HG03066 (cell line): ENCODE results near the gene FBXO24.
A peak's percentile ranks its signal among the peaks of the same experiment; 100 is the strongest.

Source experiments
- ATAC-seq: cut with Tn5 transposase; IDR thresholded peaks from one replicate; pipeline ENCODE4 v1.9.1; 2021; ENCODE audit warnings: low read depth; ENCODE audit not compliant: unreplicated experiment

FBXO24 gene

DNA sequence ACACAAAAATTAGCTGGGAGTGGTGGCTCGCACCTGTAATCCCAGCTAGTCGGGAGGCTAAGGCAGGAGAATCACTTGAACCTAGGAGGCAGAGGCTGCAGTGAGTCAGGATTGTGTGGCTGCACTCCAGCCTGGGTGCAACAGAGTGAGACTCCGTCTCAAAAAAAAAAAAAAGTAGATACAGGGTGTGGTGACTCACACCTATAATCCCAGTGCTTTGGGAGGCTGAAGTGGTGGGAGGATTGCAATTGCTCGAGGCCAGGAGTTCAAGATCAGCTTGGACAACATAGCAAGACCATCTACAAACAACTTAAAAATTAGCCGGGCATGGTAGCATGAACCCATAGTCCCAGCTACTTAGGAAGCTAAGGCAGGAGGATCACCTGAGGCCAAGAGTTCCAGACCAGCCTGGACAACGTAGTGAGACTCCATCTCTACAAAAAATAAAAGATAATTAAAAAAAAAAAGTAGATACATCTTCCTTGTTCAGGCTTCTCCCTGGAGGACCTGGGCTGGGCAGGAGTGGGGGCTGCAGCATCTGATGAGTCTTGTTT is 28.3 kb downstream of the FBXO24 start:
- ATAC-seq = no peak

DNA sequence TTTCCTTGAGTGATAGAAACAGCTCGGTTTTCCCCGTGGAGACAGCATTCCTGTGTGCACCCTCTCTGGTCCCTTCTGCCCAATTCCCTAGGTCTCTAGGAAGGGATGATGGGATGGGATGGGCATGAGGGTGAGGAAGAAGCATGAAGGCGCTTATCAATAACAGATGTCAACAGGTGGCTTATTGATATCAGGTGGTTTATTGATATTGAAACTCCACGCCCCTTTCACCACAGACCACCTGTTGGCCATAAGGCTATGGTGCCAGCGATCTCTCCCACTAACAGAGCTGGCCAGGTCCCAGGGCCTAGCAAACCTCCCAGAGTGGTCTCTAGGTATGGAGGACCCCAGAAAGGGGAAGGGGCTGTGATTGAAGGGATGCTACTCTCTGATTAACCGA is 34.1 kb downstream of the FBXO24 start:
- no peak for ATAC-seq

DNA sequence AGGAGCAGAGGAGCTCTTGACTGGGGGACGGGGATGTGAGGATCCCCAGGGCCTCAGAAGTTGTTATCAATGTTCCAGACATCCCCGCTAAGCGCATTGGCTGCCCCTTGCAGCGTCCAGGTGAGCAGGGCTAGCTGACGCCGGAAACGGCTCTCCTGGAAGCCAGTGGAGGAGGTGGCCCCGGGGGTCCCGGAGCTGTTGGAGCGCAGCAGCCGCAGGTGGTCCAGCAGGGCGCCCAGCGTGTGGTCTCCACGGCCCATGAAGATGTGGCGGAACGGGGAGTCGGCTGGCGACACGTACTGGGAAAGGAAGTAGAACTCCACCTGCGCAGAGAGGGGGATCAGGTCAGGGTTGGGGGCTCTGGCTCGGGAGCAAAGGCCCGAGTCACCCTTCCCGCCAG is 34.7 kb downstream of the FBXO24 start:
- ATAC-seq = no peak

DNA sequence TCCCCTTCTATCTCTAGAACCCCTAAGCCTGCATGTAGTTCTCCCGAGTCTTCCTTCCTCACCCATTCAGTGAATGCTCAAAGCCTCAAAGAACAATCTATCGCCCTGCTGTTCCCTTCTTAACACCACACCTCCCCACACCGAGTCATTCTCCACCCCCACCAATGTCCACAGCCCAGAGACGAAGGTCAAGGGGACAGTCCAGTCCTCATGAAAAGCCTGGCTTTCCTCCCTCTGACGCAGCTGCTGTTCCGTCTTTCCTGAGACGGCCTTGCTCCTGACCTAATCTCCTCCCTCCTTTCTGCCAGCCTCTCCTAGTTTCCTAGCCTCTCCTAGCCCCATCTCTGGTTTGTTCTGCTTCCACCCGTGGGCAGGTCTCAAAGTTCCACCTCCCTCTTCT is 35.4 kb downstream of the FBXO24 start:
- ATAC-seq = no peak

DNA sequence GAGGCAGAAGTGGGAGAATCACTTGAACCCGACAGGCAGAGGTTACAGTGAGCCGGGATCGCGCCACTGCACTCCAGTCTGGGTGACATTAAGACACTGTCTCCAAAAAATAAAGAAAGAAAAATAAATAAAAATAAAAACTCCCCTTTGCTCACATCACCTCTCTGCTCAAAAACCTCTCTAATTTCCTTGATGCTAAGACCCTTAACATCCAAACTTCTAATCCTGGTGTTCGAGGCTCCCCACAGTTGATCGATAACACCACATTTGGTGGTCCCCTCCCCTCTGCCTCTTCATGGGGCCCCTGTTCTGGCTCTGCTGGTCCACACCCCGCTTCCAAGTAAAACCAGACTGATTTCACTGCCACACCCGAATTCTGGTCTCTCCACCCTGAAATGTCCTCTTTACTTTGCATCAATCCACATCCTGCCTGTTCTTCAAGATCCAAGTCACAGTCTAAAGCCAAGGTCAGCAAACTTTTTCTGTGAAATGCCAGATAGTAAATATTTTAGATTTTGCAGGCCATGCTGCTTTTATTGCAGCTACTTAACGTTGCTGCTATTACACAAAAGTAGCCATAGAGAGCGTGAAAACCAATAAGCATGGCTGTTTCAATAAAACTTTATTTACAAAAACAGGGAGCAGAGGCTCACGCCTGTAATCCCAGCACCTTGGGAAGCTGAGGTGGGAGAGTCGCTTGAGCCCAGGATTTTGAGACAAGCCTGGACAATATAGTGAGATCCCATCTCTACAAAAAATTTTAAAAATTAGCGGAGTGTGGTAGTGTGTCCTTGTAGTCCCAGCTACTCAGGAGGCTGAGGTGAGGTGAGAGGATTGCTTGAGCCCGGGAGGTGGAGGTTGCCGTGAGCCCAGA is 38.1 kb downstream of the FBXO24 start:
- no peak for ATAC-seq

DNA sequence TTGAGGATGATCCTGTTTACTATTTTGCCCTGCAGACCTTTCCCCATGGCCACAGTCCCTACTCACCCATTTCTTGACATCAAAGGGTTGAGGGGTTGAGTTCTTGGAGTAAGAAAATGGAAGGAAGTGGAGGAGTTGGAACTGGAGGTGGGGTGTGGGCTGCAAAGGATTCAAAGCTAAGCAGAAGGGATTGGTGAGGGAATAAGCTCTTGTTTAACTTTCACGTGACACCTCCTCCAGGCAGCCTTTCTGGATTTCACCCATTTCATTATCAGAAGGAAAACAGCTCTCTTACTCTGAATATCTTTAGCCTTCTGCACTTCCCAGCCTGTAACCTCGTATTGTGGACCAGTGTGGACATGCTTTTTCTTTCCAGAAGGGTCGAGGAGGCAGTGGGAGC is 39.9 kb downstream of the FBXO24 start:
- ATAC-seq = no peak

DNA sequence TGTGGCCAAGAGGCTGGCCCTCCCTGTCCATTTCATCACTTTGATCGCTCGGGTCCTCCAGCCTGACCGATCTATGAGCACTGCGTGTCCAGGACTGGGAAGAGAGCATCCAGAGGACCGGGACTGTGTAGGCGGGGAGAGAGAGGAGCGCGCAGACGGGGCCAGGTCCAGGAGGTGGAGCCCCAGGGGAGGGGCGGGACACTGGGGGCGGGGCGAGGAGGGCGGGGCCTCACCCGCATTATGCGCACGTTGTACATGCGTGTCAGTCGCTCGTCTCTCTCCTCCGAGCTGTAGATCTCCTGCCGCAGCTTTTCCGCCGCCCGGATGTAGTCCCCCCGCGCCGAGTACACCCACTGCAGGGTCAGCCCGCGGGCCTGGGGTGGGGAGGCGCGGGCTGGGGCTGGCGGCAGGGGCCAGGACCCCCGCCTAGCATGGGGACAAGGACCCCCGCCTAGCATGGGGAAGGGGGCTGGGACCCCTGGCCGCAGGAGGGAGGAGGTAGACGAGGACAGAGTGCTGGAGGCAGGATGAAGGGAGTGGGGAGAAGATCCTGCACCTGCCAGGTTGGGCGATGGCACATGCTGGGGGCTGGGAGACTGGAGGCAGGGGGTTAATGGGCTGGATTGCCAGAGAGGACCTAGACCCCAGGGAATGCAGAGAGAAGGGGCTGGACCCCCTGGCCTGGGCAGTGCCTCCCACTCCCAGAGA is 40.6 kb downstream of the FBXO24 start:
- ATAC-seq = peak; percentile 70

DNA sequence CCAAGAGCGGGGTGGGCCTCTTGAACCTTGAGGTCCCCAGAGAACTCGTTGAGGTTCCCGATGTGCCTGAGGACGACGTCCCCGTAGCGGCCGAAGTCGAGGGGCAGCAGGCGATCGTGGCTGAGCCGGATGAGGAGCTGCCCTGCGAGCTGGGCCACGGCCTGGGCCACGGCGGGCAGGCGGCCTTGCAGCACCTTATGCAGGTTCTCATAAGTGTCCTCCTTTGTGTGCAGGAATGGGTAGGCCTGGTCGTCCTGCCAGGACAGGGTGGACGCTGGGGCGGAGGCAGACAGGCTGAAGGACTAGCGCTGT is 41.1 kb downstream of the FBXO24 start:
- ATAC-seq = no peak

DNA sequence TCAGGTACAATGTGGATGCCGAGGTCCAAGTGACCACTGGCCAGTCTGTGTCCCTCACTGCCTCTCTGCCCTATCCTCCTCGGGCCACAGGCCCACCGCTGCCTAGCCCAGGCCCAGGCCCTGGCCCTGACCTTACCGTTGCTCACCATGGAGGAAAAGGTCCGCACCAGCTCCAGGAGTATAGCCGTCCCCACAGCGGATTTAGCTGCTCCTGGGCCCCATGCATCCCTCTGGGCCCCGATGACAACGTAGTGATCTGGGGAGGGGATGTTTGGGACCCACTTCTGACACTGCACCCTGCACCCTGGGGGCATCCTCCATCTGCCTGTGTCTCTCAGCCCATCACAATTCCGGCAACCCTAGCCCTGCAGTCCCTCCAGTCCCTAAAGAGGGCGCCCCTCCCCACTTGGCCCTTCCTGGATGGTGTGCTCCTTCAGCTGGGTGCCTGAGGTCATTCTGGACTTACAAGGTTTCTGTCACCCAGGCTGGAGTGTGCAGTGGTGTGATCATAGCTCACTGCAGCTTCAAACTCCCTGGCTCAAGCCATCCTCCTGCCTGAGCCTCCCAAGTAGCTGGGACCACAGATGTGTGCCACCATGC is 43.1 kb downstream of the FBXO24 start:
- ATAC-seq = no peak

DNA sequence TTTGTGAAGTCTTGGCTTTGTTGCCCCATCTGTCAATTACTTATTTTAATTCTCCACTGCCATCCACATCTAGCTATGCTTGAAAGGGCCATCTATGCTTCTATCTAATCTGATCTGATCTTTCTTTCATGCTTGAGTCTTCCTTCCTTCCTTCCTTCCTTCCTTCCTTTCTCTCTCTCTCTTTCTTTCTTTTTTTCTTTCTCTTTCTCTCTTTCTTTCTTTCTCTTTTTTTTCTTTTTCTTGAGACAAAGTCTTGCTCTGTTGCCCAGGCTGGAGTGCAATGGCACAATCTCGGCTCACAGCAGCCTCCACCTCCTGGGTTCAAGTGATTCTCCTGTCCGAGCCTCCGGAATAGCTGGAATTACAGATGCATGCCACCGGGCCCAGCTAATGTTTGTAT is 43.9 kb downstream of the FBXO24 start:
- no peak for ATAC-seq

DNA sequence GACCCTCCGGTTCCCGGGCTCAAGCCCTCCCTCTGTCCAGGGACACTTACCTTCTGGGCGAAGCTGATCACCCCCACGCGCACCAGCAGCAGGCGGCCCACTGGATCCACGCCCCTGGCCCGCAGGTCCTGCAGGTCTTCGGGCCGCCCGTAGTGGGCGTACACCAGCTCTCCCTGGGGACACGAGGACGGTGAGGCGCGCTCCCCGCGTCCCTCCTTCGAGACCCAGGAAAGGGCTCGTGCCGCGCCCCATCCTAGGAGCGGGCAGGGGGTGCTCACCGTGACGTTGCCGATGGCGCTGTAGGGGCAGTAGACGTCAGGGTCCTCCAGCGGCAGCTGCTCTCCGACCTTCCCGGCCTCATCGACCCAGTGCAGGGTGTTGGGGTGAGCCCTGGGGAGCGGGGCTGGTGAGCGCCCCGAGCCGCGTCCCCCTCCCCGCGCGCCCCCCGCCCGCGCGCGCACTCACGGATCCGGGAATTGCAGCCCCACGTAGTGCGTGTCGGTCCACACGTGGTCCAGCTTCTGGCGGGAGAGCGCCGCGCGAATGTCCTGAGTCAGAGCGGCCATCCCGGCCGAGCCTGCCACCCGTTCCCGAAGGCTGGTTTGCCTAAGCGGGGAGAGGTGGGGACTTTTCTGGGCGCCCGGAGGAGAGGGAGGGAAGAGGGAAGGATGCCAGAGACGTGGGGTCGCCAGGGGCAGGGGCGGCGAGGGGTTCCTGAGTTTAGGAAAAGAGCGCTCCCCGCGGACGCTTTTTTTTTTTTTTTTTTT is 47.0 kb downstream of the FBXO24 start:
- no peak for ATAC-seq

DNA sequence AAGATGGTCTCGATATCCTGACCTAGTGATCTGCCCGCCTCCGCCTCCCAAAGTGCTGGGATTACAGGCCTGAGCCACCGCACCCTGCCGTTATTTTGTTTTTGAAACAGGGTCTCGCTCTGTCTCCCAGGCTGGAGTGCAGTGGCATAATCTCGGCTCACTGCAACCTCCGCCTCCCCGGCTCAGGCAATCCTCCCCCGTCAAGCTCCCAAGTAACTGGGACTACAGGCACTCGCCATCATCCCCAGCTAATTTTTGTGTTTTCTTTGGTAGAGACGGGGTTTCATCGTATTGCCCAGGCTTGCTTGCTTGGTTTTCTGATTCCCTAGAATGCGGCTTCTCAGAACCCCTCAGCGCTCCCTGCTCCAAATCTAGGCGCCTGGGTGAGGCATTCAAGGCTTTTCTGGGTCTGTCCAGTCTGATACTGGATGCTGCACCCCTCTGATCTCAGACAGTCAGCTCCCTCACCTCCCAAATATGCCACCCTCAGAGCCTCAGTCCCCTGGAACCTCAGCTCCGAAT is 53.9 kb downstream of the FBXO24 start:
- ATAC-seq = no peak

DNA sequence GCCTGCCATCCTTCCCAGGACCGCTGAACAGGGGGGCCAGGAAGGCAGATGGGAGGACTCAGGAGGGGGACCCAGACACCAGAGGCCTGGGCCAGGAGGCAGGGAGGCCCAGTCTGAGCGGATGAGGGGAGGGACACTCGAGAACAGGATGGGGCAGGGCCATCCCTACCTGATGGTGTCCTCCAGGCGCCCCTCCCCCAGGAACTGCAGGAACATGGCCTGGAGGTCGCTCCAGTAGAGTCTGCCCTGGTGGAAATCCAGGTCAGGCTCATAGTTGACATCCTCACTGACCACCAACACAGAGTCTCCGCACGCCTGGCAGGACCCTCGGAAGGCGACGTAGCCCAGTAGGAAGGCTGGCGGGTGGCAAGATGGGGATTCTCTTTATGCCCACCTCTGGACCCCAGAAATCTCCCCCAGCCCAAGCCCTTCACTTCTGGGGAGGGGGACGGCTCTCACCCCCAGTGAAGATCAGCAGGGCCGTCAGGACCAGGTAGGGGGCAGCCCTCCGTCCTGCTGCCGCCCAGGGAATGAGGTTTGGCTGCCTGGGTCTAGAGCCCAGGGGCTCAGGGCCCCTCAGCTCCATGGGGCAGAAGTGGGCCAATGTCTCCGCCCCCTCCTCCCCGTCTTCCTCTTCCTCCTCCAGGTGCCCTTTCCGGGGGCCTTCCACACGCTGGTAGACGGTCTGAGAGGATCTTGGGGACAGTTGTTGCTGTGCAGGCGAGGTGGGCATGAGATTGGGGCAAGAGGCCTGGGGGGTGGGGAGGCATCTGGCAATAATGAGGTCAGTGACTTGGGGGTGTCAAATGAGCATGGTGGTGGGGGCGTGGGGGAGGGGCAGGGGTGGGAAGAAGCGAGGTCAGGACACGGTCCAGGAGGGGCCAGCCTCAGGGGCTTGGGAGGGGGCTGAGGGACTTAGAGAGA is 54.7 kb downstream of the FBXO24 start:
- no peak for ATAC-seq

DNA sequence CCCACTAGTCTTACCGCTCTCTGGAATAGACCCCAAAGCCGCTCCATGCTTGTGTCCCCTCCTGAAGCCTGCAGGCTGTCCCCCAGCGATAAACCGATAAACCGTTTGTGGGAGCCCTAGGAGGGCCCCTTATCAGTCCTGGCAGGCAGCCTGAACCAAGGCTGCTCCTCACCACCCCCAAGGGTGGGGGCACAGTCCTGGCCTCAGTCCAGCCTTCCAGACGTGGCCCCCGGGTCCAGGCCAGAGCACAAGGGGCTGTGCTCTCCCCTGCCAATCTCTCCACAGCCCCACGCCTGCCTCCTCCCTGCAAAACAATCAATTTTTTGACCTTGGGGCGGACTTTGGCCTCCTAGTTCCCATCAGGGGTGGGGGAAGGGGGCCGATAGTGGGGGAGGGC is 55.3 kb downstream of the FBXO24 start, which contains the start of gene TFR2:
Gene TFR2, minus strand, starts transcription at position 90 of the 397 bp plus-strand sequence. Its CDS starts 43 bp downstream, at position 47.
- ATAC-seq = no peak

DNA sequence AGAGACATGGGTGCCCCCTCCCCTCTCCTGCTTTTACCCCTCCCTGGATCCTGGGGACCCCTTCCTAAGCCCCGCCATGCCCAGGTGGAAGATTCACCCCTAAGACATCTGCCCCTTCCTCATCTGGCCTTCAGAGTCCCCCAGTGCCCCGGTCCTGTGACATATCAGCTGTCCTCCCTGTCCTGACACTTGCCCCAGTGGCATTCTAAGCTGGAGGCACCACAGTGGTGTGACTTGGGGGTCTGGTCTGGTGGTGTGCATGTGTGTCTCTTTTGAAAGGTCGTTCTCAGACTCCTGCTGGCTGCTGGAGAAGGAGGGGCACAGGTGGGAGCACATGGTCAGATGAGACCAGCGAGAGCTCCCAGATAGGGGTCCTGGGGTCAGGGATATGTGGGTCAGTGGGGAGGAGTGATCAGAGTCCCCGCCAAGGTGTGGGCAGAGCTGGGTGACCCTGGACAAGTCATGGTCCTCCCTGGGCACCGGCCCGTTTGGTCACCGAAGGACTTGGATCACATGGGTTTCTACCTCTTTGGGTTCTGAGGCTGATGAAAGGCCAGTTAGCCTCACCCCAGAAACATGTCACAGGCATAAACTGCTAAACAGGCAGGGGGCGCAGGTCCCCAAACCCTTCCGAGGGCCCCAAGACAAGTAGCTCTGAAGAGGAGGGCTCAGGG is 55.9 kb downstream of the FBXO24 start:
- no peak for ATAC-seq

DNA sequence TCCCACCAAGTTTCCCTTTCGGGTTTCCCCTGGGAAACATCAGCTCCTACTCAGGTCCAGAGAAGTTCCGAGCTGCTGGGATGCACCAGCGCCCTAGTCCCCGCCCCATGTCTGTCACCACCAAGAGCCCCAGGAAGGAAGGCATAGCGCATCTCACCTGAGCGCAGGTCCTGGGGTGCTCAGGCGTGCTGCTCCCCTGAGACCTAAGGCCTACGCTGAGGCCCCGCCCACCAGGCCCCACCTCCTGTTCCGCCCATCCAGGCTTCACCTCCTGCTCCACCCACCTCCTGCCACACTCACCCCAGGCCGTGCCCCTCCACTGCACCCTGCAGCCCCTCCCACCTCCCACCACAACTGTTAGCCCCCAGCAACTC is 56.4 kb downstream of the FBXO24 start:
- ATAC-seq = no peak

DNA sequence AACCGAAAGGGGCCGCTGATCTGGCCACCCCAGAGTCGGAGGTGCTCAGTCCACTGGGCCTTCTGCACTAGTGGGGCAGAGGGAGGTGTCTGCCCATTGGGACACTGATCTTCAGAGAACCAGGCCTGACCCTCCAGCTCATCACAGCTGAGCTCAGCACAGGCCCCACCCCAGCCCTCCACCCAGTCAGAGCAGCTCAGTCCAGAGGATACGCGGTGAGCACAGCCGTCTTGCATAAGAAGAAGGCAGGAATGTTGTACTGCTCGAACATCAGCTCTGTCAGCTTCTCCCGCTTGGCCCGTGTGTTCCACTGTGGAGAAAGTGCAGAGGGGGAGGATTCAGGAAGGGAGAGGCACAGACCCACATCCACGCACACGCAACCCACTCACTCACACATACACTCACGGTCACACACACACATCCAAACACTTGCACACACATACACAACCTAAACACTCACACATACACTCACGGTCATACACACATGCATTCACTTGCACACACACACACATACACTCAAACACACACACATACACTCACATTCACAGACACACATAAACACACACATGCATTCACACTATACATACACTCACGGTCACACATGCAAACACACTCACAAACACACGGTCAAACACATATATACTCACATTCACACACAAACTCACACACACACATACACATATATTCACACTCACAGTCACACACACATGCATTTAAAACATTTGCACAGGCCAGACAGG is 63.9 kb downstream of the FBXO24 start:
- no peak for ATAC-seq
